DND-41 (cell line): ENCODE results near the gene SLC39A11.

Source experiments
- ATAC-seq: fragments of 200-7000 bp; cut with Tn5 transposase; 3 replicates; pipeline ENCODE4 v1.9.1; 2021; ENCODE audit warnings: low read depth; ENCODE audit not compliant: insufficient read depth
- DNase-seq: peaks from one replicate; pipeline ENCODE4 v3.0.0-alpha.2; 2020
- H2AFZ ChIP-seq: 2 replicates; pipeline ENCODE4 v1.6.0; 2012; ENCODE audit warnings: low read depth, low read length
- H3K27ac ChIP-seq: 2 replicates; pipeline ENCODE4 v1.5.1; 2012; ENCODE audit warnings: low read length, inconsistent platforms
- H3K27me3 ChIP-seq: fragments of 200-600 bp; sonication (generic); 2 replicates; pipeline ENCODE4 v1.6.0; 2012; ENCODE audit warnings: low read length, mild to moderate bottlenecking, inconsistent platforms; ENCODE audit not compliant: insufficient read depth, poor library complexity
- H3K36me3 ChIP-seq: 2 replicates; pipeline ENCODE4 v1.5.1; 2012; ENCODE audit warnings: low read length, inconsistent platforms; ENCODE audit not compliant: insufficient read depth
- H3K4me1 ChIP-seq: 2 replicates; pipeline ENCODE4 v1.5.1; 2012; ENCODE audit warnings: mild to moderate bottlenecking, low read length; ENCODE audit not compliant: insufficient read depth
- H3K4me2 ChIP-seq: 2 replicates; pipeline ENCODE4 v1.6.0; 2012; ENCODE audit warnings: mild to moderate bottlenecking, moderate library complexity, low read length, inconsistent platforms; ENCODE audit not compliant: insufficient read depth
- H3K4me3 ChIP-seq, 2 experiments: fragments of 200-600 bp in 1 of 2; shearing (Covaris generic) in 1 of 2; 2 replicates each; pipeline ENCODE4 v1.5.1; 2012 to 2016; ENCODE audit warnings: inconsistent platforms in 2 of 2, low read length in 2 of 2, mild to moderate bottlenecking in 2 of 2, low read depth in 1 of 2, moderate library complexity in 1 of 2
- H3K79me2 ChIP-seq: 2 replicates; pipeline ENCODE4 v1.6.0; 2012; ENCODE audit warnings: low read length, inconsistent platforms; ENCODE audit not compliant: insufficient read depth
- H3K9ac ChIP-seq: 2 replicates; pipeline ENCODE4 v1.6.0; 2012; ENCODE audit warnings: low read depth, mild to moderate bottlenecking, inconsistent platforms, low read length, moderate library complexity
- H3K9me3 ChIP-seq: 2 replicates; pipeline ENCODE4 v1.5.1; 2012; ENCODE audit warnings: low read length, moderate library complexity, mild to moderate bottlenecking, inconsistent platforms; ENCODE audit not compliant: insufficient read depth, severe bottlenecking
- H4K20me1 ChIP-seq: 2 replicates; pipeline ENCODE4 v1.6.0; 2012; ENCODE audit warnings: low read length; ENCODE audit not compliant: insufficient read depth
- CTCF ChIP-seq: IDR thresholded peaks from 2 replicates; pipeline ENCODE4 v1.5.1; 2012; ENCODE audit warnings: borderline replicate concordance, low read length, moderate library complexity, mild to moderate bottlenecking; ENCODE audit not compliant: poor library complexity, severe bottlenecking; ENCODE audit errors: extremely low read depth
- EZH2 ChIP-seq: IDR thresholded peaks from 3 replicates; pipeline ENCODE4 v1.6.1; 2012; ENCODE audit warnings: borderline replicate concordance, low read depth, mild to moderate bottlenecking, moderate library complexity, low read length, inconsistent platforms; ENCODE audit not compliant: severe bottlenecking

The SLC39A11 gene

GRCh38 chr17:72931163-72931562 is 161.3 kb downstream of the SLC39A11 start:
- Histone ChIP-seq H3K27me3 (no peaks in the 10 kb centered on the region), H3K9me3 (no peaks in the 10 kb centered on the region), H4K20me1 (no peaks in the 10 kb centered on the region), H3K36me3 (no peaks in the 10 kb centered on the region), H3K4me1 (no peaks in the 10 kb centered on the region), H3K4me3 (no peak overlapping the region), H2AFZ (no peak overlapping the region), H3K27ac (no peak overlapping the region), H3K79me2 (no peaks in the 10 kb centered on the region), H3K9ac (no peak overlapping the region), H3K4me2 (no peak overlapping the region)
- DNase-seq, result no peak
- ATAC-seq, result peak; percentile 35; the same call in 1 of the 3 replicates
- TF ChIP-seq CTCF (no peak), EZH2 (no peak)

GRCh38 chr17:72930031-72930430 is 162.5 kb downstream of the SLC39A11 start:
- DNase-seq (no peak), ATAC-seq (no peak)
- TF ChIP-seq CTCF, result no peak
- Histone ChIP-seq H4K20me1 (no peaks in the 10 kb centered on the region), H3K4me1 (no peaks in the 10 kb centered on the region), H3K27me3 (no peaks in the 10 kb centered on the region), H3K27ac (no peak overlapping the region), H3K79me2 (no peaks in the 10 kb centered on the region), H2AFZ (no peak overlapping the region), H3K4me3 (no peak overlapping the region), H3K9ac (no peak overlapping the region), H3K9me3 (no peaks in the 10 kb centered on the region), H3K36me3 (no peaks in the 10 kb centered on the region), H3K4me2 (no peak overlapping the region)

- TF ChIP-seq EZH2, result no peak
- TF ChIP-seq CTCF, result no peak
- H4K20me1 ChIP-seq, result no peaks in the 10 kb centered on the region
- no peak overlapping the region for H3K9ac ChIP-seq
- H3K4me2 ChIP-seq, result no peak overlapping the region
- ATAC-seq (no peak), DNase-seq (no peak)
- no peaks in the 10 kb centered on the region for H3K36me3 ChIP-seq
- no peak overlapping the region for H2AFZ ChIP-seq
- H3K9me3 ChIP-seq, result no peaks in the 10 kb centered on the region
- H3K27ac ChIP-seq, result no peak overlapping the region
- H3K4me3 ChIP-seq, result no peak overlapping the region
- H3K27me3 ChIP-seq, result no peaks in the 10 kb centered on the region
- no peaks in the 10 kb centered on the region for H3K4me1 ChIP-seq
- no peaks in the 10 kb centered on the region for H3K79me2 ChIP-seq
Measured at GRCh38 chr17:72928454-72929136, 163.9 kb downstream of the SLC39A11 start.
